Right lobe of liver (tissue), 6 donors: Measurements from ENCODE around the gene HOXA4. TPM values are rescaled to one million over a fixed set of nuclear protein-coding genes. Genes with fewer than 3 reads are reported as not detected.

Experiments used
- ATAC-seq, 4 donors: fragments of 200-7000 bp; cut with Tn5 transposase; one replicate each; pipeline ENCODE4 v1.9.1; 2020; ENCODE audit warnings: mild to moderate bottlenecking in 4 of 4, moderate library complexity in 4 of 4
- DNase-seq, 3 donors: peaks; one replicate each; pipeline ENCODE4 v3.0.0-alpha.2; 2020
- H3K27ac ChIP-seq, 3 donors: fragments of 200-600 bp; one replicate each; pipeline ENCODE4 v1.8.0; 2022
- H3K27me3 ChIP-seq, 2 donors: fragments of 200-600 bp; one replicate each; pipeline ENCODE4 v1.8.0; 2022
- H3K36me3 ChIP-seq, 4 donors: fragments of 200-600 bp; sonication (generic) in 1 of 4; one replicate each; pipeline versions ENCODE4 v1.5.1 to v1.8.0; 2017 to 2022; ENCODE audit warnings: control low read depth in 1 of 4
- H3K4me1 ChIP-seq, 4 donors: fragments of 200-600 bp; sonication (generic) in 1 of 4; one replicate each; pipeline versions ENCODE4 v1.5.1 to v1.8.0; 2017 to 2022; ENCODE audit warnings: control low read depth in 1 of 4
- H3K4me3 ChIP-seq, 3 donors: fragments of 200-600 bp; one replicate each; pipeline ENCODE4 v1.8.0; 2022
- H3K9me3 ChIP-seq, 4 donors: fragments of 200-600 bp; sonication (generic) in 1 of 4; one replicate each; pipeline versions ENCODE4 v1.5.1 to v1.8.0; 2017 to 2022; ENCODE audit warnings: control low read depth in 1 of 4
- POLR2A ChIP-seq: fragments of 450-650 bp; IDR thresholded peaks from one replicate; pipeline ENCODE4 v1.6.1; 2017; ENCODE audit warnings: antibody characterized with exemption, mild to moderate bottlenecking
- WGBS: methylation state at CpG from one replicate; pipeline ENCODE4 v1.1.6; 2018; ENCODE audit warnings: low coverage, low lambda C conversion rate; ENCODE audit not compliant: insufficient coverage; ENCODE audit errors: missing lambda C conversion rate; 5-methylcytosine and 5-hydroxymethylcytosine counted together
- intact Hi-C, 2 donors: fragments of 100-400 bp; cut with DNase I; formaldehyde crosslinking; loops; one replicate each; pipeline versions ENCODE4 v1.11.2 to v1.14.1; 2022
- total RNA-seq, 6 experiments: library from RNA; depleted of rRNA in 2 of 6; stranded (reverse); fragments of >200 nt in 2 of 6; fragmentation: NEBNext Ultra II Directional in 3 of 6; extraction: Animal tissue kit (Norgen Biotek cat#: 25700) in 3 of 6; gene quantifications; one replicate each; pipeline versions ENCODE4 v1.1.0 to v1.2.4, GENCODE V29; 2016 to 2023
- TF ChIP-seq, protein P1 (sequence below), 4 donors: fragments of 200-600 bp in 3 of 4; fragments of 450-650 bp in 1 of 4; IDR thresholded peaks; one replicate each; pipeline versions ENCODE4 v1.5.1 to v1.8.0; 2016 to 2022; ENCODE audit warnings: antibody characterized with exemption in 4 of 4, mild to moderate bottlenecking in 2 of 4
- donor health status: DM: no; HTN: yes; CAD: no.
- donor health status: DM: no; HTN: no; CAD: no.
- donor health status: DM: no; HTN: no; CAD: no.
- donor health status: DM: no; HTN: yes; CAD: no.
- donor health status: DM: no; HTN: yes; CAD: no.

The HOXA4 gene
- total RNA-seq, 6 experiments from 2014 or later: 0.55 to 1.6 (median 0.75) TPM; not detected in 1

DNA sequence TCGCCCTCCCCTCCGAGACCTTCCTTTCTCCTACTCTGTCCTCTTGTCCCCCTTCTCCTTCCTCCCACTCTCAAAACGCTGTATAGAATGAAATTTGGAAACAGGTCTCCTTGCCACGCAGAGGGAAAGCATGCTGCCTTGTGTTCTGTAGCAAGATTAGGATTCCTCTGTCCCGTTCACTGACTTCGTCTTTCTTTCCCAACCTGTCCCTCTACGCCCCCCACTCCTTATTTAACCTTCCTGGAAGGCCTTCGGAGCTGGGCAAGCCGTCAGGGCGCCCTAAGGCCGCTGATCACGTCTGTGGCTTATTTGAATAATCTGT is 33.4 kb upstream of the HOXA4 start:
- Histone ChIP-seq H3K4me1 (peaks cover 0 to 15% (median 4%) of the 10 kb centered on the region in 4 donors), H3K27me3 (peaks cover 18 to 64% of the 10 kb centered on the region in 2 donors)
- WGBS: 17% methylated on average over 12 of the region's 12 CpGs

DNA sequence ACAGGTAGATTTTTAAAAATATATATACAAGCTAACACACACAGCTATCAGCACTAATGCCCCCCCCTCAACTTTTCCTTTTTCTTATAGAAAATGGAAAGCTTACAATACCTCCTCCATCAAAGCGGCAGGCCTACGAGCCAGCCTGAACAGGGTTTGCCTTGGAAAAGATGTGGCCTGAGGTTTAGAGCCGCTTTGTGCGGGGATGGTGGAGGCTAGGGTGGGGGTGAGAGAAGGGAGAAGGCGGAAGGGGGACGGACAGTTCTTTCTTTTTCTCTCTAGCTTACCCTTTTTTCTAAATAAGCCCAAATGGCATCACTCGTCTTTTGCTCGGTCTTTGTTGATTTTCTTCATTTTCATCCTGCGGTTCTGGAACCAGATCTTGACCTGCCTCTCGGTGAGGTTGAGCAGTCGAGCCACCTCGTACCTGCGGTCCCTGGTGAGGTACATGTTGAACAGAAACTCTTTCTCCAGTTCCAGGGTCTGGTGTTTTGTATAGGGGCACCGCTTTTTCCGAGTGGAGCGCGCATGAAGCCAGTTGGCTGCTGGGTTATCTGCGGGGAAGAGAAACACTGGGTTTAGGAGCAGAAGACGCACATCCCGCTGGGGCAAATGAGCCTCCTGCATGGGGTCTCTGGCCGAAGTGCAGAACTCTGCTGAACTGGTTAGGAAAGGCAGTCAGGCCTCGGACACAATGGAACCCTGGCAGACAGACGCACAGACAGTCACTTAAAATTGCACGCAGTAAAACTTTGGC is 32.9 kb upstream of the HOXA4 start:
- Histone ChIP-seq H3K27ac (no peak overlapping the region), H3K4me1 (peaks cover 0 to 15% (median 4%) of the 10 kb centered on the region in 4 donors), H3K27me3 (peaks cover 20 to 62% of the 10 kb centered on the region in 2 donors), H3K4me3 (no peak overlapping the region), H3K36me3 (no peaks in the 10 kb centered on the region), H3K9me3 (no peaks in the 10 kb centered on the region)
- WGBS: 45% methylated on average over 22 of the region's 24 CpGs
- TF ChIP-seq POLR2A: no peak
- TF ChIP-seq, protein P1, sequence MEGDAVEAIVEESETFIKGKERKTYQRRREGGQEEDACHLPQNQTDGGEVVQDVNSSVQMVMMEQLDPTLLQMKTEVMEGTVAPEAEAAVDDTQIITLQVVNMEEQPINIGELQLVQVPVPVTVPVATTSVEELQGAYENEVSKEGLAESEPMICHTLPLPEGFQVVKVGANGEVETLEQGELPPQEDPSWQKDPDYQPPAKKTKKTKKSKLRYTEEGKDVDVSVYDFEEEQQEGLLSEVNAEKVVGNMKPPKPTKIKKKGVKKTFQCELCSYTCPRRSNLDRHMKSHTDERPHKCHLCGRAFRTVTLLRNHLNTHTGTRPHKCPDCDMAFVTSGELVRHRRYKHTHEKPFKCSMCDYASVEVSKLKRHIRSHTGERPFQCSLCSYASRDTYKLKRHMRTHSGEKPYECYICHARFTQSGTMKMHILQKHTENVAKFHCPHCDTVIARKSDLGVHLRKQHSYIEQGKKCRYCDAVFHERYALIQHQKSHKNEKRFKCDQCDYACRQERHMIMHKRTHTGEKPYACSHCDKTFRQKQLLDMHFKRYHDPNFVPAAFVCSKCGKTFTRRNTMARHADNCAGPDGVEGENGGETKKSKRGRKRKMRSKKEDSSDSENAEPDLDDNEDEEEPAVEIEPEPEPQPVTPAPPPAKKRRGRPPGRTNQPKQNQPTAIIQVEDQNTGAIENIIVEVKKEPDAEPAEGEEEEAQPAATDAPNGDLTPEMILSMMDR (IDR thresholded peaks at IDR 0.05): no peak
- ATAC-seq (no peak), DNase-seq (no peak)
- intact Hi-C loops: loop anchor here in 1 of 2 donors (10.0 kb wide), 1 partner anchor 69 kb away; the partner anchor contains the start of gene HOXA1

More for the DNA sequence above, 33.4 kb upstream of the HOXA4 start:
- no peak overlapping the region for H3K4me3 ChIP-seq
- no peak for DNase-seq
- H3K36me3 ChIP-seq: no peaks in the 10 kb centered on the region
- TF ChIP-seq, protein P1 (IDR thresholded peaks at IDR 0.05): no peak
- TF ChIP-seq POLR2A: no peak
- ATAC-seq: no peak
- intact Hi-C loops: loop anchor here in 1 of 2 donors (10.0 kb wide), 1 partner anchor 69 kb away; the partner anchor contains the start of gene HOXA1
- no peak overlapping the region for H3K27ac ChIP-seq
- no peaks in the 10 kb centered on the region for H3K9me3 ChIP-seq

DNA sequence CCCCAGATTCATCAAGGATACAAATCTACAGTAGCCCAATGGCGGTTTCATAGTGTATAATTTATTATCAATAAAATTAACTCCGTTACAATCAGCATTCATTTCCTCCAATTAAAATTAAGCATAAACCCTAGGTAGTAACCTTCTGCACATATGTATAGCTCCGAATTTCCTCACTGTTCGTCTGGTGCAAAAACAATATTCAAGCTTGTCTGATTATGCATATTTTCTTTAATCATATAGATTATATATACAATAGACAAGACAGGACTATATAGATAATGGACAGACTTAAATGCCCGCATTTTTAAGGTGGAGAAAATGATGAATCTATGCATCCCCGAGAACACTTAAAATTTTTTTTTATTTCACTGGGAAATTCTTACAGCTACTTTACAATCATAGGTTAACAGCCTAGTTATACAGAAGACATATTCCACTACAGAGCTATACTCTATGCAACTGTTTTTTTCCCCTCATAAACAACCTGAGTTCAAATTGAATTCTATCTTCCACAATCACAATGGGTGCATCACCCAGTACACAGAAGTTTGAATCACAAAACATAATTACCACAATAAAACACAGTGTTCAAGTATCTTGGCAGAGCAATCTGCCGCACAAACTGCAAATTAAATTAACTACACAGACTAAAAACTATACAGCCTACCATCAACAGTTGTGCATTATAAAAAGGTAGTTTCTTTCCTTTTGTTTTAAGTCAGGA is 32.2 kb upstream of the HOXA4 start:
- Histone ChIP-seq H3K36me3 (no peaks in the 10 kb centered on the region), H3K9me3 (no peaks in the 10 kb centered on the region), H3K4me1 (peaks cover 0 to 15% (median 4%) of the 10 kb centered on the region in 4 donors), H3K27me3 (peaks cover 28 to 54% of the 10 kb centered on the region in 2 donors), H3K27ac (no peak overlapping the region), H3K4me3 (no peak overlapping the region)
- intact Hi-C loops: loop anchor here in 1 of 2 donors (10.0 kb wide), 1 partner anchor 68 kb away; the partner anchor contains the start of gene HOXA1
- ATAC-seq (no peak), DNase-seq (no peak)
- WGBS: 65% methylated on average over 7 of the region's 7 CpGs
- TF ChIP-seq POLR2A: no peak
- TF ChIP-seq, protein P1 (IDR thresholded peaks at IDR 0.05): no peak

DNA sequence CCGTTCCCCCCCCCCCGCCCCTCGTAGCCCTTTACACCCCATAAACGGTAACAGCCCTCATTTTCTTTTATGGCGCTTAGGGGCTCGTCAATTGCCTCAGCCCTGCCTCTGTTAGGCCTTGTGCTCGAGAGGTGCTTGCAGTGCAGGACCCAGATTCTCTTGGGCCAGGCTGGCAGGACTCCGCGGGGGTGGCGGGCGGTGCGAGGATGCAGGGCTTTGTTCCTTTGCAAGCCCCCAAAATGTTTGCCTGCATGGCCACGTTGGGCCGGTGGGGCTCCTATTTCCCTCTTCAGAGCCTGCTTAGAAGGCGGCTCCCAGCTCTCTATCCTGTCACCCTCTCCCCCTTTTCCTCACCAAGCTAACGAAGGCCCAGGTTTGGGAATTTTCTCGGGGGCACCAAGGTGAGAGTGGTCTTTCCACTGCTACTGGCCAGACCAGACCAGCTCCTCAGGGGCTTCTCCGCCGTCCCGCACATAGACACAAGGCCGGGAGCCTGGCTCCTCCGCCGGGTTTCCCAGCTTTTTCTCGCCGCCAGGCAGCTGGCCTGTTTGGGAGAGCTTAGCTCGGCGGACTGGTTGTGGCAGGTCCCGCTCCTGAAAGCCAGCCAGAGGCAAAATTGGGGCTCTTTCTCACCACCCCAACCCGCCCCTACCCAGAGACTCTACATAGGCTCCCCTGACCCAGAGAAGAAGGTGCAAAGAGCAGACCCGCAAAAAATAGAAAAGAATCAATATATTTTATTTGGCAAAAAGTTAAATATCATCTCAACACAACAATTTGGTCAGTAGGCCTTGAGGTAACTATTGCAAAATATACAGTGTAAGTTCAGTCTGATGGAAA is 31.4 kb upstream of the HOXA4 start:
- H3K36me3 ChIP-seq: no peaks in the 10 kb centered on the region
- 41% methylated on average over 7 of the region's 30 CpGs for WGBS
- no peaks in the 10 kb centered on the region for H3K9me3 ChIP-seq
- ATAC-seq (no peak), DNase-seq (no peak)
- H3K27ac ChIP-seq: no peak overlapping the region
- TF ChIP-seq, protein P1 (IDR thresholded peaks at IDR 0.05): no peak
- TF ChIP-seq POLR2A: no peak
- intact Hi-C loops: loop anchor here in 1 of 2 donors (10.0 kb wide), 1 partner anchor 67 kb away; the partner anchor contains the start of gene HOXA1
- peaks cover 32 to 51% of the 10 kb centered on the region in 2 donors for H3K27me3 ChIP-seq
- peaks cover 0 to 15% (median 4%) of the 10 kb centered on the region in 4 donors for H3K4me1 ChIP-seq
- no peak overlapping the region for H3K4me3 ChIP-seq
